NCI-H82 (cell line): ENCODE results near the gene CSNK1E.

Source experiments
- DNase-seq: peaks from one replicate; lab custom pipeline; 2025; lab: John Stamatoyannopoulos, UW

CSNK1E gene

GRCh38 chr22:38305471-38306448 is 11.5 kb downstream of the CSNK1E start:
- no peak for DNase-seq

GRCh38 chr22:38304526-38304925 is 12.7 kb downstream of the CSNK1E start:
- no peak for DNase-seq

- no peak for DNase-seq
Observed at GRCh38 chr22:38303974-38304373, 13.3 kb downstream of the CSNK1E start.

- no peak for DNase-seq
Observed at GRCh38 chr22:38302906-38303305, 14.3 kb downstream of the CSNK1E start.

- no peak for DNase-seq
Observed at GRCh38 chr22:38300946-38301345, 16.3 kb downstream of the CSNK1E start.

- no peak for DNase-seq
Observed at GRCh38 chr22:38300197-38300945, 16.9 kb downstream of the CSNK1E start.

GRCh38 chr22:38299770-38300102 is 17.5 kb downstream of the CSNK1E start:
- no peak for DNase-seq

GRCh38 chr22:38298312-38299005 is 18.8 kb downstream of the CSNK1E start:
- DNase-seq: peak; percentile 24

- DNase-seq: no peak
Observed at GRCh38 chr22:38296372-38296771, 20.9 kb downstream of the CSNK1E start.

GRCh38 chr22:38295863-38296262 is 21.4 kb downstream of the CSNK1E start:
- DNase-seq: no peak

GRCh38 chr22:38295339-38295738 is 21.9 kb downstream of the CSNK1E start:
- DNase-seq: no peak

- DNase-seq: no peak
Observed at GRCh38 chr22:38294193-38294592, 23.0 kb downstream of the CSNK1E start.

GRCh38 chr22:38292694-38293093 is 24.5 kb downstream of the CSNK1E start:
- no peak for DNase-seq

- DNase-seq: no peak
Observed at GRCh38 chr22:38291201-38291777, 25.9 kb downstream of the CSNK1E start.

GRCh38 chr22:38290347-38290746 is 26.9 kb downstream of the CSNK1E start:
- DNase-seq: no peak

GRCh38 chr22:38289583-38290082 is 27.6 kb downstream of the CSNK1E start:
- DNase-seq: no peak

- DNase-seq: no peak
Observed at GRCh38 chr22:38286915-38287669, 30.1 kb downstream of the CSNK1E start.

- no peak for DNase-seq
Observed at GRCh38 chr22:38285018-38285417, 32.2 kb downstream of the CSNK1E start.

GRCh38 chr22:38284042-38284402 is 33.2 kb downstream of the CSNK1E start:
- DNase-seq: no peak

- no peak for DNase-seq
Observed at GRCh38 chr22:38282397-38282796, 34.8 kb downstream of the CSNK1E start.

GRCh38 chr22:38276166-38276565 is 41.1 kb downstream of the CSNK1E start:
- DNase-seq: no peak
